HG03280 (cell line): ENCODE measurements around the gene AKAP13.
"Not testable (repeated sequence)": the region's sequence is repeated elsewhere in the genome, so short reads cannot be mapped to it uniquely, and the experiment has no call there.

Source experiments
- ATAC-seq: cut with Tn5 transposase; IDR thresholded peaks from one replicate; pipeline ENCODE4 v1.9.1; 2021; ENCODE audit warnings: mild to moderate bottlenecking, moderate library complexity; ENCODE audit not compliant: unreplicated experiment

The AKAP13 gene

GRCh38 chr15:85642693-85643066, 262.3 kb downstream of the AKAP13 start:
- no peak for ATAC-seq

- peak; percentile 89 for ATAC-seq
These were observed 266.2 kb downstream of the AKAP13 start for GRCh38 chr15:85646538-85647091.

- ATAC-seq, result no peak
These were observed 269.0 kb downstream of the AKAP13 start for GRCh38 chr15:85649372-85649771.

GRCh38 chr15:85651548-85651947, 271.1 kb downstream of the AKAP13 start:
- no peak for ATAC-seq

- ATAC-seq, result no peak
These were observed 272.1 kb downstream of the AKAP13 start for GRCh38 chr15:85652457-85652856.

- no peak for ATAC-seq
These were observed 276.7 kb downstream of the AKAP13 start for GRCh38 chr15:85657132-85657531.

- ATAC-seq, result no peak
These were observed 278.4 kb downstream of the AKAP13 start for GRCh38 chr15:85658816-85659215.

GRCh38 chr15:85661859-85662258, 281.5 kb downstream of the AKAP13 start:
- no peak for ATAC-seq

GRCh38 chr15:85665677-85666076, 285.3 kb downstream of the AKAP13 start:
- ATAC-seq, result not testable (repeated sequence)

GRCh38 chr15:85667491-85668424, 287.4 kb downstream of the AKAP13 start:
- ATAC-seq, result peak; percentile 96

- ATAC-seq, result no peak
These were observed 290.8 kb downstream of the AKAP13 start for GRCh38 chr15:85671156-85671555.

- ATAC-seq, result no peak
These were observed 292.1 kb downstream of the AKAP13 start for GRCh38 chr15:85672332-85673084.

GRCh38 chr15:85673326-85673725, 292.9 kb downstream of the AKAP13 start:
- no peak for ATAC-seq

- ATAC-seq, result no peak
These were observed 296.1 kb downstream of the AKAP13 start for GRCh38 chr15:85676342-85677098.

GRCh38 chr15:85679231-85679630, 298.8 kb downstream of the AKAP13 start:
- no peak for ATAC-seq

GRCh38 chr15:85681386-85681785, 301.0 kb downstream of the AKAP13 start:
- no peak for ATAC-seq

GRCh38 chr15:85684174-85684710, 303.8 kb downstream of the AKAP13 start:
- no peak for ATAC-seq

GRCh38 chr15:85685356-85685755, 305.0 kb downstream of the AKAP13 start:
- no peak for ATAC-seq

- ATAC-seq, result no peak
These were observed 306.9 kb downstream of the AKAP13 start for GRCh38 chr15:85687329-85687728.

- ATAC-seq, result no peak
These were observed 308.3 kb downstream of the AKAP13 start for GRCh38 chr15:85688711-85689110.

GRCh38 chr15:85689729-85690128, 309.3 kb downstream of the AKAP13 start:
- peak; percentile 43 for ATAC-seq
